Glutamatergic neuron (in vitro differentiated cells): ENCODE measurements around the gene LAD1. TPM values are rescaled to one million over a fixed set of nuclear protein-coding genes. Genes with fewer than 3 reads are reported as not detected.

ENCODE experiments used
- DNase-seq: peaks from one replicate; pipeline ENCODE4 v3.0.0; 2022
- H3K27ac Mint-ChIP-seq: one replicate; pipeline ENCODE4 v1.8.0; 2020; ENCODE audit warnings: mild to moderate bottlenecking, mixed read lengths, inconsistent platforms; ENCODE audit not compliant: unreplicated experiment
- H3K27me3 Mint-ChIP-seq: one replicate; pipeline ENCODE4 v1.8.0; 2020; ENCODE audit warnings: mild to moderate bottlenecking, moderate library complexity, mixed read lengths, inconsistent platforms; ENCODE audit not compliant: unreplicated experiment
- H3K36me3 Mint-ChIP-seq: one replicate; pipeline ENCODE4 v1.8.0; 2020; ENCODE audit warnings: mild to moderate bottlenecking, mixed read lengths, inconsistent platforms; ENCODE audit not compliant: unreplicated experiment
- H3K4me1 Mint-ChIP-seq: one replicate; pipeline ENCODE4 v1.8.0; 2020; ENCODE audit warnings: mild to moderate bottlenecking, low read depth, mixed read lengths, inconsistent platforms; ENCODE audit not compliant: unreplicated experiment
- H3K4me3 Mint-ChIP-seq: one replicate; pipeline ENCODE4 v1.8.0; 2020; ENCODE audit warnings: mild to moderate bottlenecking, mixed read lengths, inconsistent platforms; ENCODE audit not compliant: unreplicated experiment
- H3K9me3 Mint-ChIP-seq: one replicate; pipeline ENCODE4 v1.8.0; 2020; ENCODE audit warnings: mild to moderate bottlenecking, moderate library complexity, mixed read lengths, inconsistent platforms; ENCODE audit not compliant: unreplicated experiment
- total RNA-seq: library from RNA; stranded (reverse); fragmentation: NEBNext Ultra II Directional; extraction: Animal tissue kit (Norgen Biotek cat#: 25700); gene quantifications from one replicate; pipeline ENCODE4 v1.2.1, GENCODE V29; 2021; ENCODE audit not compliant: unreplicated experiment
- TF ChIP-seq, protein P1 (sequence below): fragments of 200-600 bp; sonication (generic); IDR thresholded peaks from one replicate; pipeline ENCODE4 v1.5.0; 2021; ENCODE audit not compliant: partially characterized antibody, unreplicated experiment

The LAD1 gene
- total RNA-seq, 1 donor from 2014 or later, result 0.25 TPM

GRCh38 chr1:201359873-201360210 is 39.3 kb downstream of the LAD1 start:
- Mint-ChIP-seq H3K36me3 (no peaks in the 10 kb centered on the region), H3K27me3 (peaks cover 11% of the 10 kb centered on the region), H3K4me3 (no peak overlapping the region), H3K27ac (no peak overlapping the region), H3K9me3 (peaks cover 1% of the 10 kb centered on the region), H3K4me1 (peaks cover 3% of the 10 kb centered on the region)
- TF ChIP-seq, protein P1, sequence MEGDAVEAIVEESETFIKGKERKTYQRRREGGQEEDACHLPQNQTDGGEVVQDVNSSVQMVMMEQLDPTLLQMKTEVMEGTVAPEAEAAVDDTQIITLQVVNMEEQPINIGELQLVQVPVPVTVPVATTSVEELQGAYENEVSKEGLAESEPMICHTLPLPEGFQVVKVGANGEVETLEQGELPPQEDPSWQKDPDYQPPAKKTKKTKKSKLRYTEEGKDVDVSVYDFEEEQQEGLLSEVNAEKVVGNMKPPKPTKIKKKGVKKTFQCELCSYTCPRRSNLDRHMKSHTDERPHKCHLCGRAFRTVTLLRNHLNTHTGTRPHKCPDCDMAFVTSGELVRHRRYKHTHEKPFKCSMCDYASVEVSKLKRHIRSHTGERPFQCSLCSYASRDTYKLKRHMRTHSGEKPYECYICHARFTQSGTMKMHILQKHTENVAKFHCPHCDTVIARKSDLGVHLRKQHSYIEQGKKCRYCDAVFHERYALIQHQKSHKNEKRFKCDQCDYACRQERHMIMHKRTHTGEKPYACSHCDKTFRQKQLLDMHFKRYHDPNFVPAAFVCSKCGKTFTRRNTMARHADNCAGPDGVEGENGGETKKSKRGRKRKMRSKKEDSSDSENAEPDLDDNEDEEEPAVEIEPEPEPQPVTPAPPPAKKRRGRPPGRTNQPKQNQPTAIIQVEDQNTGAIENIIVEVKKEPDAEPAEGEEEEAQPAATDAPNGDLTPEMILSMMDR, result no peak
- no peak for DNase-seq

- TF ChIP-seq, protein P1, result no peak
- no peak overlapping the region for H3K27ac Mint-ChIP-seq
- peak; percentile 35 for DNase-seq
- H3K4me1 Mint-ChIP-seq, result peaks cover 3% of the 10 kb centered on the region
- H3K4me3 Mint-ChIP-seq, result no peak overlapping the region
- peaks cover 1% of the 10 kb centered on the region for H3K9me3 Mint-ChIP-seq
- H3K27me3 Mint-ChIP-seq, result peaks cover 14% of the 10 kb centered on the region
- no peaks in the 10 kb centered on the region for H3K36me3 Mint-ChIP-seq
Observed at GRCh38 chr1:201359031-201359872, 39.9 kb downstream of the LAD1 start.

- Mint-ChIP-seq H3K4me3 (no peak overlapping the region), H3K27ac (no peak overlapping the region), H3K4me1 (peaks cover 3% of the 10 kb centered on the region), H3K36me3 (no peaks in the 10 kb centered on the region), H3K27me3 (peaks cover 14% of the 10 kb centered on the region), H3K9me3 (peaks cover 1% of the 10 kb centered on the region)
- TF ChIP-seq, protein P1, result no peak
- DNase-seq, result no peak
Observed at GRCh38 chr1:201358596-201358995, 40.5 kb downstream of the LAD1 start.

GRCh38 chr1:201357636-201358348 is 41.3 kb downstream of the LAD1 start:
- no peaks in the 10 kb centered on the region for H3K36me3 Mint-ChIP-seq
- peaks cover 14% of the 10 kb centered on the region for H3K27me3 Mint-ChIP-seq
- peaks cover 3% of the 10 kb centered on the region for H3K4me1 Mint-ChIP-seq
- no peak overlapping the region for H3K27ac Mint-ChIP-seq
- H3K9me3 Mint-ChIP-seq, result peaks cover 1% of the 10 kb centered on the region
- no peak overlapping the region for H3K4me3 Mint-ChIP-seq
- TF ChIP-seq, protein P1, result no peak
- DNase-seq, result no peak

DNA sequence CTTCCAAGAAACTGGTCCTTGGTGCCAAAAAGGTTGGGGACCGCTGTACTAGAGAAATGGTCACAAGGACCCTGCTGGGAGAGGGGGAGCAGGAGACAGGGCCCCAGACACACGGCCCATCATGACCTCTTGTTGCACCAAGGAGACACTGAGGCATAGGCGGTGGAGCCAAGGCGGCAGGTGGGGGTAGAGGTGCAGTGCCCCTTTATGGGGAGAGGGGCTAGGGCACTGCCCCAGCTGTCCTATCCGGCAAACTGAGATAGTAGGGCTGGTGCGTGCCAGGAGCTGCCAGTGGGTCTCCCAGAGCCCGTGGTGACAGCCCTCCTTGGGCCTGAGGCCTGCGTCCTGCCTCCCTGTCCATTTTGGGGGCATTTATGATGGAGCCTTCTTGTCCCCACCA is 41.9 kb downstream of the LAD1 start:
- peaks cover 3% of the 10 kb centered on the region for H3K4me1 Mint-ChIP-seq
- H3K9me3 Mint-ChIP-seq, result peaks cover 1% of the 10 kb centered on the region
- H3K36me3 Mint-ChIP-seq, result no peaks in the 10 kb centered on the region
- TF ChIP-seq, protein P1, result no peak
- no peak overlapping the region for H3K4me3 Mint-ChIP-seq
- H3K27me3 Mint-ChIP-seq, result peaks cover 14% of the 10 kb centered on the region
- H3K27ac Mint-ChIP-seq, result no peak overlapping the region
- DNase-seq, result no peak
